GM12873 (cell line): ENCODE results near the gene MMP23B.
A peak's percentile ranks its signal among the peaks of the same experiment; 100 is the strongest.

Experiments
- TF ChIP-seq, protein P1 (sequence below): IDR thresholded peaks from 2 replicates; pipeline ENCODE4 v1.5.1; 2012; ENCODE audit warnings: low read depth, mild to moderate bottlenecking, moderate library complexity, low read length, control low read depth; ENCODE audit not compliant: insufficient read depth; ENCODE audit errors: missing control alignments

Gene MMP23B

DNA sequence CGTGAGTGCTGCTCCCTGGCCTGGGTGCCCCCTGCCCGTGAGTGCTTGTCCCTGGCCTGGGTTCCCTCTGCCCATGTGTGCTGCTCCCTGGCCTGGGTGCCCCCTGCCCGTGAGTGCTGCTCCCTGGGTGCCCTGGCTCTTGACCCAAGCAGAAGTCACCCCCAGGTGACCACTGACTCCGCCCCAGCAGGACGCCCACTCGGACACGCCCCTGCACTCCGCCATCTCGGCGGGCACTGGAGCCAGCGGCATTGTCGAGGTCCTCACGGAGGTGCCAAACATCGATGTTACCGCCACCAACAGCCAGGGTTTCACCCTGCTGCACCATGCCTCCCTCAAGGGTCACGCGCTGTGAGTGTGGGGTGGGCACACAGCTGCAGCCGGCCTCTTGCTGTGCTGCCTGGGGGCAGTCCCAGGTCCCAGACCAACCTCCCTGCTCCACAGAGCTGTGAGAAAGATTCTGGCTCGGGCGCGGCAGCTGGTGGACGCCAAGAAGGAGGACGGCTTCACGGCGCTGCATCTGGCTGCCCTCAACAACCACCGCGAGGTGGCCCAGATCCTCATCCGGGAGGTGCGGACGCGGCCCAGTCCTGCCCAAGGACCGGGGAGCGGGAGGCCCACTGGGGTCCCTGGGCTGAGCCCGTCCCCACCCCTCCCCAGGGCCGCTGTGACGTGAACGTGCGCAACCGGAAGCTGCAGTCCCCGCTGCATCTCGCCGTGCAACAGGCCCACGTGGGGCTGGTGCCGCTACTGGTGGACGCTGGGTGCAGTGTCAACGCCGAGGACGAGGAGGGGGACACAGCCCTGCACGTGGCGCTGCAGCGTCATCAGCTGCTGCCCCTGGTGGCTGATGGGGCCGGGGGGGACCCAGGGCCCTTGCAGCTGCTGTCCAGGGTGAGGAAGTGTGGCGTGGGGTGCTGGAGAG, 3.9 kb upstream of the MMP23B start:
- TF ChIP-seq, protein P1, sequence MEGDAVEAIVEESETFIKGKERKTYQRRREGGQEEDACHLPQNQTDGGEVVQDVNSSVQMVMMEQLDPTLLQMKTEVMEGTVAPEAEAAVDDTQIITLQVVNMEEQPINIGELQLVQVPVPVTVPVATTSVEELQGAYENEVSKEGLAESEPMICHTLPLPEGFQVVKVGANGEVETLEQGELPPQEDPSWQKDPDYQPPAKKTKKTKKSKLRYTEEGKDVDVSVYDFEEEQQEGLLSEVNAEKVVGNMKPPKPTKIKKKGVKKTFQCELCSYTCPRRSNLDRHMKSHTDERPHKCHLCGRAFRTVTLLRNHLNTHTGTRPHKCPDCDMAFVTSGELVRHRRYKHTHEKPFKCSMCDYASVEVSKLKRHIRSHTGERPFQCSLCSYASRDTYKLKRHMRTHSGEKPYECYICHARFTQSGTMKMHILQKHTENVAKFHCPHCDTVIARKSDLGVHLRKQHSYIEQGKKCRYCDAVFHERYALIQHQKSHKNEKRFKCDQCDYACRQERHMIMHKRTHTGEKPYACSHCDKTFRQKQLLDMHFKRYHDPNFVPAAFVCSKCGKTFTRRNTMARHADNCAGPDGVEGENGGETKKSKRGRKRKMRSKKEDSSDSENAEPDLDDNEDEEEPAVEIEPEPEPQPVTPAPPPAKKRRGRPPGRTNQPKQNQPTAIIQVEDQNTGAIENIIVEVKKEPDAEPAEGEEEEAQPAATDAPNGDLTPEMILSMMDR, result no peak

DNA sequence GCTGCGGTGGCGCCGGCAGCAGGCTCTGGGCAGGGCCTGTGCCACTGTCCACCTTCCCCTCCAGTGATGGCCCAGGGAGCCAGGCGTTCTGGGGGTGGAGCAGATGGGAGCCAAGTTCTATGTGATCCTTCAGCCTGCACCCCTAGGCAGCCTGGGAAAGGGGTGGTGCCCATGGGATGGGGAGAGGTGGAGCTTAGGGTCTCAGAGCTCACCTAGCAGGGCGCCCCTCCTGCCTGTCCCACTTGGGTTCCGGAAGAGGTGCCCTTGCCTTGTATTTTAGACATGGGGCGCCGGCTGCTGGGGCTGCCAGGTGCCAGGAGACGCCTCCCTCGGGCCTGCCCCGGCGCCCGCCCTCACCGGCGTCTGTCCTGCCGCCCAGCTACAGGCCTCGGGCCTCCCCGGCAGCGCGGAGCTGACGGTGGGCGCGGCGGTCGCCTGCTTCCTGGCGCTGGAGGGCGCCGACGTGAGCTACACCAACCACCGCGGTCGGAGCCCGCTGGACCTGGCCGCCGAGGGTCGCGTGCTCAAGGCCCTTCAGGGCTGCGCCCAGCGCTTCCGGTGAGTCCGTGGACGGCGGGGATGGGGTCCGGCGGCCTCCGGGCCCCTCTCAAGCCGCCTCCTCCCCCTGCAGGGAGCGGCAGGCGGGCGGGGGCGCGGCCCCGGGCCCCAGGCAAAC, 3.1 kb upstream of the MMP23B start:
- TF ChIP-seq, protein P1, result no peak

DNA sequence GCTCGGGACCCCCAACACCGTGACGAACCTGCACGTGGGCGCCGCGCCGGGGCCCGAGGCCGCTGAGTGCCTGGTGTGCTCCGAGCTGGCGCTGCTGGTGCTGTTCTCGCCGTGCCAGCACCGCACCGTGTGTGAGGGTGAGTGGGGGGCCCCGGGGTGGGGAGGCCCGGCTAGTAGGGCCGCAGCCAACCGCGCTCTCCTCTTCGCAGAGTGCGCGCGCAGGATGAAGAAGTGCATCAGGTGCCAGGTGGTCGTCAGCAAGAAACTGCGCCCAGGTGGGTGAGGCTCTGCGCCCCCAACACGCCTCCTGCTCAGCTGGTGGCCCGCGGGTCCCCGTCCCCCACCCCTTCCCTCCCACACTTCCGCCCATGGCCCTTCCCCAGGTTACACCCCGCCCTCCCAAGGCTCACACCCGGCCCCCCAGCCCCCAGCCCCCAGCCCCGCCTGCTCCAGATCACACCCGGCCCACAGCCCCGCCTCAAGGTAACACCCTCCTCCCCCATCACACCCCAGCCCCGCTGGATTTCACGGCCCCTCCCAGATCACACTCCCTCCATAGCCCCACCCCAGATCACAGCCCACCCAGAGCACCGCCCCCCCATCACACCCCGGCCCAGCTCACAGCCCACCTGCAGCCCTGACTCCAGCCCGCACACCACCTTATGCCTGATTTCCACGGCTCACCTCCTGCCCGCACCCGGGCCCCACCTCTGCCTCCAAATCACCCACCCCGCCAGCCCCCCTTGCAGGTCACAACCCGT, 2.4 kb upstream of the MMP23B start:
- TF ChIP-seq, protein P1, result no peak

DNA sequence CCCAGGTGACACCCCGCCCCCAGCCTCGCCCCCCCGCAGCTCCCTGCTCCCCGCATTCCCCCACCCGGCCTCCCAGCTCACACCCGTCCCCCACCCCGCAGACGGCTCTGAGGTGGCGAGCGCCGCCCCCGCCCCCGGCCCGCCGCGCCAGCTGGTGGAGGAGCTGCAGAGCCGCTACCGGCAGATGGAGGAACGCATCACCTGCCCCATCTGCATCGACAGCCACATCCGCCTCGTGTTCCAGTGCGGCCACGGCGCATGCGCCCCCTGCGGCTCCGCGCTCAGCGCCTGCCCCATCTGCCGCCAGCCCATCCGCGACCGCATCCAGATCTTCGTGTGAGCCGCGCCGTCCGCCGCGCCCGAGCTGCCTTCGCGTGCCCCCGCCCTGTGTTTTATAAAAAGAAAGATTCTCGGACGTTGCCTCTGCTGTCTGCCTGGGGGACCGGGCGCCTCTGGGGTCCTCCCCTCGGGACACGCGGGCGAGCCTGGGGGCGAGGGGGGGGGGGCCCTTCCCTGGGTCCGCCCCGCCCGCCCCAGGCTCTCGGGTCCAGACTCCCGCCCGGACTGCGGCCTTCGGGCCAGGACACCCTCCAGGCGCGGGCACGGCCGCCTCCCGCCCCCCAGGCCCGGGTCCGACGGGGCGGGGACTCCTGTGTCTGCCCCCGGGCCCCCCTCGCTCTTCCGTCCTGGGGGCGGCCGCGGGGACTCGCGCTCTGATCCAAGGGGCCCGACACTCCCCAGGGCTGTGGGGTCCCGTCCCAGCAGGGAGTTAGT, 1.6 kb upstream of the MMP23B start:
- TF ChIP-seq, protein P1, result peak; percentile 13

DNA sequence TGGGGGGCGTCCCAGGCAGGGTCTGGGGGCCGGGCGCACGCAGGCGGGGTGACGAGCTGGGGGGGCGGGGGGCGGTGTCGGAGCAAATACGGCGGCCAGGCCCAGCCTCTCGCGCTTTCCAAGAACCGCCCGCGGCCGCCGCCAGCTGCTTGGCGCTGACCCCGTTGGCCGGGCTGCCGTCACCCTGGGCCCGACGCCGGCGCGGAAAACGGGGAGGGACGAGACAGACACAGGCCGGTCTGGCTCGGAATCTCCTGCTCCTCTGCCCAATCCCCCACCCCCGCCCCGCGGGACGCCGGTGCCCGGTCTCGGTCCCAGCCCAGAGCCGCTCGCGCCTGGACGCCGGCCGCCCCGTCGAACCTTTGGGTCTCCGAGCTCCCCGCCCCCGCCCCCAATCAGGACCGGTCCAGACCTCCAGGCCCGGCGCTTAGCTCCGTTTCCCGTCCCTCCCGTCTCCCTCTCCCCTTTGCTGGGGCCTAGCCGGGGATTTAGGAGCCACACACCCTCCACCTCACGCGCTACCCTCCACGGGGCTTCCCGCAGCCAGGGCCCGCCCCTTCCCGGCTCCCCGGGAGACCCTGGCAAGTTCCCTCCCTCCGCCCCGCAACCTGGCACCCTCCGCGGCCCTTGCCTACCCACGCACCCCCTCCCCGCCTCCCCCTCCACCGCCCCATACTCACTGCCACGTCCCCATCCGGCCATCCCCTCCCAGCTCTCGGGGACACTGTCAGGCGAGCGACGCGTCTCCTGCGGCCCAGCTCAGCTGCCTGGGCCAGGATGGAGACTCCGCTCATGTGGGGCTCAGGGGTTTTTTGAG, 800 bp upstream of the MMP23B start:
- TF ChIP-seq, protein P1, result no peak
